ENCODE measurements around the gene SEC14L1.
"Not testable (repeated sequence)": the region's sequence is repeated elsewhere in the genome, so short reads cannot be mapped to it uniquely, and the experiment has no call there.

GRCh38 chr17:77137886-77138285 is 2.9 kb upstream of the SEC14L1 start:
- TF ChIP-seq CTCF (IDR thresholded peaks at IDR 0.05; ENCODE audit: borderline replicate concordance, extremely low read depth, low read length, poor library complexity, severe bottlenecking); EZH2 (IDR thresholded peaks at IDR 0.05; ENCODE audit: borderline replicate concordance, low read depth, low read length, severe bottlenecking): not testable (repeated sequence)
